ENCODE results near the gene TAS2R46.

The TAS2R46 gene

DNA sequence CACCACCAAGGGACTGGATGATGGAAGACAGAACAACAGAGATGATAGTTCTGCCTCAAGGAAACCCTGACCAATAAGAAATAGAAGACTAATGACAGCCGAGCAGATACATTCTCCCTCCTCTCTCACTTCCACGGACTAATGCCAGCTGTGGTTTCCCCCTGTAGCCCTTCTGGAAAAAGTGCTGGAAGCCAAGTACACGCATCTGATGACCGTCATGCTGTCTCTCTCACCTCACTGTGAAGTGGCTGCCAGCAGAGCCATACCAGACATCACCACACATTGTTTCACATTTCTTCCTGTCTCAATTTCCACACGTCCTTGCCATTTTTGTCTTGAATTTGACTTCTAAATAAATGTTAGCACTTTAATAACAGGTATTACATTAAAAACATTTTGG lies 27.2 kb upstream of the TAS2R46 start:
- TF ChIP-seq, protein P1, sequence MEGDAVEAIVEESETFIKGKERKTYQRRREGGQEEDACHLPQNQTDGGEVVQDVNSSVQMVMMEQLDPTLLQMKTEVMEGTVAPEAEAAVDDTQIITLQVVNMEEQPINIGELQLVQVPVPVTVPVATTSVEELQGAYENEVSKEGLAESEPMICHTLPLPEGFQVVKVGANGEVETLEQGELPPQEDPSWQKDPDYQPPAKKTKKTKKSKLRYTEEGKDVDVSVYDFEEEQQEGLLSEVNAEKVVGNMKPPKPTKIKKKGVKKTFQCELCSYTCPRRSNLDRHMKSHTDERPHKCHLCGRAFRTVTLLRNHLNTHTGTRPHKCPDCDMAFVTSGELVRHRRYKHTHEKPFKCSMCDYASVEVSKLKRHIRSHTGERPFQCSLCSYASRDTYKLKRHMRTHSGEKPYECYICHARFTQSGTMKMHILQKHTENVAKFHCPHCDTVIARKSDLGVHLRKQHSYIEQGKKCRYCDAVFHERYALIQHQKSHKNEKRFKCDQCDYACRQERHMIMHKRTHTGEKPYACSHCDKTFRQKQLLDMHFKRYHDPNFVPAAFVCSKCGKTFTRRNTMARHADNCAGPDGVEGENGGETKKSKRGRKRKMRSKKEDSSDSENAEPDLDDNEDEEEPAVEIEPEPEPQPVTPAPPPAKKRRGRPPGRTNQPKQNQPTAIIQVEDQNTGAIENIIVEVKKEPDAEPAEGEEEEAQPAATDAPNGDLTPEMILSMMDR (IDR thresholded peaks at IDR 0.05; ENCODE audit: low read depth, low read length, missing control alignments), result no peak
- H3K4me3 ChIP-seq (ENCODE audit: low read depth, low read length), result no peak overlapping the region
- no peak for DNase-seq (ENCODE audit: low read depth)

GRCh38 chr12:11085419-11085818 lies 23.3 kb upstream of the TAS2R46 start:
- TF ChIP-seq, protein P1 (IDR thresholded peaks at IDR 0.05; ENCODE audit: low read depth, low read length, missing control alignments), result no peak
- H3K4me3 ChIP-seq (ENCODE audit: low read depth, low read length), result no peak overlapping the region
- no peak for DNase-seq (ENCODE audit: low read depth)

GRCh38 chr12:11081987-11082386 lies 19.9 kb upstream of the TAS2R46 start:
- TF ChIP-seq, protein P1 (IDR thresholded peaks at IDR 0.05; ENCODE audit: low read depth, low read length, missing control alignments), result no peak
- DNase-seq (ENCODE audit: low read depth), result no peak

GRCh38 chr12:11078246-11078645 lies 16.2 kb upstream of the TAS2R46 start:
- TF ChIP-seq, protein P1 (IDR thresholded peaks at IDR 0.05; ENCODE audit: low read depth, low read length, missing control alignments), result no peak
- DNase-seq (ENCODE audit: low read depth), result no peak
- no peak overlapping the region for H3K4me3 ChIP-seq (ENCODE audit: low read depth, low read length)

More at GRCh38 chr12:11081987-11082386, 19.9 kb upstream of the TAS2R46 start:
- H3K4me3 ChIP-seq (ENCODE audit: low read depth, low read length), result no peak overlapping the region

DNA sequence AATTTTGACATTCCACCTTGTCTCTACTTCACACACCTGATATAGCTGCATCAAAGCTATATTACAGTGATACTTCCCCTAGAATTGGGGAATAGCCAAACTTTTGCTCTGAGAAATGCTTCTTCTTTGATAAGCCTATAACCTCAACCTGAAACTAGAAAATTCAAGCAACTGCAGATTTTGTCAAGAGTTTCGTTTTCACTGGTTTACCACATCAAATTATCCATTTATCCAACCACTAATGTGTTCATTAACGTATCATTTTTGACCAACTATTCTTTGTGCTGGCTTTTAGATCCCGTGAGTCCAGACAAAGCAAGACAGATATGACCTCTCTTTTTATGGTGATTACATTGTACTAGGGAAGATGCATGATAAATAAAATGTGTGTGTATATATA lies 13.5 kb upstream of the TAS2R46 start:
- no peak for DNase-seq (ENCODE audit: low read depth)
- no peak overlapping the region for H3K4me3 ChIP-seq (ENCODE audit: low read depth, low read length)
- TF ChIP-seq, protein P1 (IDR thresholded peaks at IDR 0.05; ENCODE audit: low read depth, low read length, missing control alignments), result no peak

GRCh38 chr12:11071414-11071813 lies 9.3 kb upstream of the TAS2R46 start:
- no peak overlapping the region for H3K4me3 ChIP-seq (ENCODE audit: low read depth, low read length)
- no peak for DNase-seq (ENCODE audit: low read depth)
- TF ChIP-seq, protein P1 (IDR thresholded peaks at IDR 0.05; ENCODE audit: low read depth, low read length, missing control alignments), result no peak

- H3K4me3 ChIP-seq (ENCODE audit: low read depth, low read length), result no peak overlapping the region
- no peak for DNase-seq (ENCODE audit: low read depth)
- TF ChIP-seq, protein P1 (IDR thresholded peaks at IDR 0.05; ENCODE audit: low read depth, low read length, missing control alignments), result no peak
Observed at GRCh38 chr12:11070999-11071398, 8.9 kb upstream of the TAS2R46 start.

Data from GM12864 (cell line).